HepG2 (cell line): Measurements from ENCODE around the gene FXR2. TPM values are rescaled to one million over a fixed set of nuclear protein-coding genes. Genes with fewer than 3 reads are reported as not detected.

Source experiments
- CREB1 ChIP-seq, 2 experiments: fragments of 450-650 bp in 1 of 2; IDR thresholded peaks; 2 replicates each; pipeline ENCODE4 v1.6.1; 2016 to 2017; ENCODE audit warnings: control low read depth in 1 of 2, mild to moderate bottlenecking in 1 of 2, missing compliant biosample characterization in 1 of 2, missing genetic modification characterization in 1 of 2
- GTF3A ChIP-seq: sonication (generic); formaldehyde crosslinking; conservative IDR thresholded peaks from 2 replicates; pipeline ENCODE4 v1.4.0; 2020; ENCODE audit warnings: mild to moderate bottlenecking, missing genetic modification reagents
- HOXD1 ChIP-seq: sonication (generic); formaldehyde crosslinking; IDR thresholded peaks from 2 replicates; pipeline ENCODE4 v1.5.0; 2020; ENCODE audit warnings: missing genetic modification reagents
- KAT8 ChIP-seq: IDR thresholded peaks from 2 replicates; pipeline ENCODE4 v1.6.1; 2016; ENCODE audit warnings: missing genetic modification reagents, missing compliant biosample characterization
- KLF9 ChIP-seq: IDR thresholded peaks from 2 replicates; pipeline ENCODE4 v1.6.1; 2016; ENCODE audit warnings: low read depth
- LCORL ChIP-seq, 2 experiments: fragments of 450-650 bp in 1 of 2; sonication (generic) in 1 of 2; formaldehyde crosslinking in 1 of 2; IDR thresholded peaks; 2 replicates each; pipeline versions ENCODE4 v1.5.0 to v1.6.1; 2017 to 2020; ENCODE audit warnings: antibody characterized with exemption in 1 of 2, missing genetic modification reagents in 1 of 2
- MBD4 ChIP-seq: IDR thresholded peaks from 2 replicates; pipeline ENCODE4 v1.6.1; 2012; ENCODE audit warnings: low read length, inconsistent platforms, borderline replicate concordance
- MIER3 ChIP-seq: IDR thresholded peaks from 2 replicates; pipeline ENCODE4 v1.6.1; 2016; ENCODE audit warnings: missing compliant biosample characterization, borderline replicate concordance
- NFIB ChIP-seq: sonication (generic); formaldehyde crosslinking; IDR thresholded peaks from 2 replicates; pipeline ENCODE4 v1.9.0; 2021; ENCODE audit warnings: missing genetic modification reagents, mild to moderate bottlenecking, borderline replicate concordance
- PHF5A ChIP-seq: IDR thresholded peaks from one replicate; pipeline ENCODE4 v1.6.1; 2018; ENCODE audit warnings: low read depth, missing genetic modification reagents; ENCODE audit not compliant: unreplicated experiment
- SP1 ChIP-seq, 2 experiments: fragments of 450-650 bp in 1 of 2; sonication (generic) in 1 of 2; formaldehyde crosslinking in 1 of 2; IDR thresholded peaks; 2 replicates each; pipeline versions ENCODE4 v1.4.0 to v1.6.1; 2016 to 2020; ENCODE audit warnings: missing genetic modification reagents in 1 of 2
- TAF1 ChIP-seq: sonication (generic); formaldehyde crosslinking; IDR thresholded peaks from 2 replicates; pipeline ENCODE4 v1.4.0; 2020; ENCODE audit warnings: missing genetic modification reagents
- TEF ChIP-seq: sonication (generic); formaldehyde crosslinking; IDR thresholded peaks from 2 replicates; pipeline ENCODE4 v1.5.0; 2020; ENCODE audit warnings: missing genetic modification reagents
- ZBTB20 ChIP-seq: sonication (generic); formaldehyde crosslinking; IDR thresholded peaks from 2 replicates; pipeline ENCODE4 v1.8.1; 2023; ENCODE audit warnings: missing genetic modification reagents, low read depth, mild to moderate bottlenecking, borderline replicate concordance
- ZBTB38 ChIP-seq: sonication (generic); formaldehyde crosslinking; IDR thresholded peaks from 2 replicates; pipeline ENCODE4 v1.5.1; 2020; ENCODE audit warnings: mild to moderate bottlenecking, missing genetic modification reagents
- ZNF10 ChIP-seq: sonication (generic); formaldehyde crosslinking; IDR thresholded peaks from 2 replicates; pipeline ENCODE4 v1.4.0; 2020; ENCODE audit warnings: mild to moderate bottlenecking, low read depth, missing genetic modification reagents, borderline replicate concordance
- ZNF446 ChIP-seq: sonication (generic); formaldehyde crosslinking; IDR thresholded peaks from 2 replicates; pipeline ENCODE4 v1.5.0; 2020; ENCODE audit warnings: mild to moderate bottlenecking, missing genetic modification reagents
- ZNF468 ChIP-seq: sonication (generic); formaldehyde crosslinking; IDR thresholded peaks from 2 replicates; pipeline ENCODE4 v1.8.0; 2022; ENCODE audit warnings: mild to moderate bottlenecking, moderate library complexity, missing genetic modification reagents
- ZNF496 ChIP-seq: sonication (generic); formaldehyde crosslinking; IDR thresholded peaks from 2 replicates; pipeline ENCODE4 v1.8.1; 2023; ENCODE audit warnings: mild to moderate bottlenecking, moderate library complexity, missing genetic modification reagents; ENCODE audit not compliant: insufficient replicate concordance
- ZNF7 ChIP-seq: IDR thresholded peaks from 2 replicates; pipeline ENCODE4 v1.6.1; 2016; ENCODE audit warnings: missing biosample characterization, missing genetic modification reagents
- ZNF761 ChIP-seq: sonication (generic); formaldehyde crosslinking; conservative IDR thresholded peaks from 2 replicates; pipeline ENCODE4 v1.4.0; 2020; ENCODE audit warnings: mild to moderate bottlenecking, missing genetic modification reagents
- ZNF766 ChIP-seq: sonication (generic); formaldehyde crosslinking; IDR thresholded peaks from 2 replicates; pipeline ENCODE4 v1.5.0; 2020; ENCODE audit warnings: missing genetic modification reagents, borderline replicate concordance
- ZNF781 ChIP-seq: sonication (generic); formaldehyde crosslinking; IDR thresholded peaks from 2 replicates; pipeline ENCODE4 v1.5.1; 2020; ENCODE audit warnings: borderline replicate concordance, mild to moderate bottlenecking, missing genetic modification reagents; ENCODE audit errors: not compliant biosample characterization
- ZNF816 ChIP-seq: sonication (generic); formaldehyde crosslinking; IDR thresholded peaks from 2 replicates; pipeline ENCODE4 v1.8.0; 2022; ENCODE audit warnings: missing genetic modification reagents, mild to moderate bottlenecking, borderline replicate concordance
- polyA plus RNA-seq, 8 experiments: library from polyadenylated mRNA; depleted of rRNA in 3 of 8; stranded (reverse) in 7 of 8; unstranded in 1 of 8; fragments of >200 nt; fragmentation: Illumina TruSeq in 4 of 8; extraction: Trizol in 4 of 8; gene quantifications; 2 replicates each; pipeline versions ENCODE4 v1.2.1 to v1.2.3, GENCODE V29; 2011 to 2016; ENCODE audit warnings: low read depth in 4 of 8, missing spikeins in 1 of 8, mixed read lengths in 1 of 8; ENCODE audit not compliant: insufficient read depth in 1 of 8
- total RNA-seq, 5 experiments: library from RNA; depleted of rRNA; stranded (reverse); fragments of >200 nt; fragmentation: Illumina TruSeq; extraction: Trizol; gene quantifications; 2 replicates each; pipeline ENCODE4 v1.2.3, GENCODE V29; 2016; ENCODE audit warnings: low read depth in 1 of 5
- TF ChIP-seq, protein P1 (sequence below): sonication (generic); formaldehyde crosslinking; IDR thresholded peaks from 2 replicates; pipeline ENCODE4 v1.4.0; 2020; ENCODE audit warnings: missing genetic modification reagents
- TF ChIP-seq, protein P2 (sequence below): sonication (generic); formaldehyde crosslinking; IDR thresholded peaks from 2 replicates; pipeline ENCODE4 v1.4.0; 2020; ENCODE audit warnings: mild to moderate bottlenecking, missing genetic modification reagents
- TF ChIP-seq, protein P3 (sequence below): IDR thresholded peaks from 2 replicates; pipeline ENCODE4 v1.6.1; 2016; ENCODE audit warnings: missing compliant biosample characterization, missing genetic modification reagents, borderline replicate concordance

The FXR2 gene
- total and polyA plus RNA-seq, 2 of the 13 experiments (the other 11 are each of a cell fraction or from before 2014, with no cell fraction given), result 20.9 to 24.4 TPM

GRCh38 chr17:7561589-7562207, 53.0 kb downstream of the FXR2 start, which contains the start of gene SENP3 (continued):
- TF ChIP-seq, protein P1, sequence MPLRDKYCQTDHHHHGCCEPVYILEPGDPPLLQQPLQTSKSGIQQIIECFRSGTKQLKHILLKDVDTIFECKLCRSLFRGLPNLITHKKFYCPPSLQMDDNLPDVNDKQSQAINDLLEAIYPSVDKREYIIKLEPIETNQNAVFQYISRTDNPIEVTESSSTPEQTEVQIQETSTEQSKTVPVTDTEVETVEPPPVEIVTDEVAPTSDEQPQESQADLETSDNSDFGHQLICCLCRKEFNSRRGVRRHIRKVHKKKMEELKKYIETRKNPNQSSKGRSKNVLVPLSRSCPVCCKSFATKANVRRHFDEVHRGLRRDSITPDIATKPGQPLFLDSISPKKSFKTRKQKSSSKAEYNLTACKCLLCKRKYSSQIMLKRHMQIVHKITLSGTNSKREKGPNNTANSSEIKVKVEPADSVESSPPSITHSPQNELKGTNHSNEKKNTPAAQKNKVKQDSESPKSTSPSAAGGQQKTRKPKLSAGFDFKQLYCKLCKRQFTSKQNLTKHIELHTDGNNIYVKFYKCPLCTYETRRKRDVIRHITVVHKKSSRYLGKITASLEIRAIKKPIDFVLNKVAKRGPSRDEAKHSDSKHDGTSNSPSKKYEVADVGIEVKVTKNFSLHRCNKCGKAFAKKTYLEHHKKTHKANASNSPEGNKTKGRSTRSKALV (CRISPR knock-in tag), result no peak
- TF ChIP-seq ZNF7 (CRISPR knock-in tag) (no peak), ZNF446 (no peak), KAT8 (CRISPR knock-in tag) (peak; percentile 86), TAF1 (CRISPR knock-in tag) (peak; percentile 58; the same call in 1 of the 2 replicates), KLF9 (CRISPR knock-in tag) (no peak), GTF3A (no peak; the same call in 1 of the 2 replicates), HOXD1 (CRISPR knock-in tag) (no peak), ZNF766 (CRISPR knock-in tag) (no peak), SP1 (IDR thresholded peaks at IDR 0.05) (no peak), SP1 (CRISPR knock-in tag; IDR thresholded peaks at IDR 0.05) (peak; percentile 21), ZNF781 (CRISPR knock-in tag) (no peak), PHF5A (CRISPR knock-in tag) (peak; percentile 6), ZNF496 (CRISPR knock-in tag) (no peak), ZNF761 (CRISPR knock-in tag) (peak; percentile 90), MIER3 (CRISPR knock-in tag) (no peak), NFIB (CRISPR knock-in tag) (no peak), TEF (no peak), MBD4 (no peak), ZNF816 (CRISPR knock-in tag) (no peak), CREB1 (IDR thresholded peaks at IDR 0.05) (peak; percentile 90), CREB1 (CRISPR knock-in tag; IDR thresholded peaks at IDR 0.05) (peak; percentile 92), LCORL (IDR thresholded peaks at IDR 0.05) (no peak), LCORL (CRISPR knock-in tag; IDR thresholded peaks at IDR 0.05) (no peak), ZNF468 (CRISPR knock-in tag) (no peak; the same call in 1 of the 2 replicates), ZBTB20 (CRISPR knock-in tag) (no peak), ZBTB38 (CRISPR knock-in tag) (no peak), ZNF10 (CRISPR knock-in tag) (no peak)
- TF ChIP-seq, protein P2, sequence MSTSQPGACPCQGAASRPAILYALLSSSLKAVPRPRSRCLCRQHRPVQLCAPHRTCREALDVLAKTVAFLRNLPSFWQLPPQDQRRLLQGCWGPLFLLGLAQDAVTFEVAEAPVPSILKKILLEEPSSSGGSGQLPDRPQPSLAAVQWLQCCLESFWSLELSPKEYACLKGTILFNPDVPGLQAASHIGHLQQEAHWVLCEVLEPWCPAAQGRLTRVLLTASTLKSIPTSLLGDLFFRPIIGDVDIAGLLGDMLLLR (CRISPR knock-in tag), result no peak
- TF ChIP-seq, protein P3, sequence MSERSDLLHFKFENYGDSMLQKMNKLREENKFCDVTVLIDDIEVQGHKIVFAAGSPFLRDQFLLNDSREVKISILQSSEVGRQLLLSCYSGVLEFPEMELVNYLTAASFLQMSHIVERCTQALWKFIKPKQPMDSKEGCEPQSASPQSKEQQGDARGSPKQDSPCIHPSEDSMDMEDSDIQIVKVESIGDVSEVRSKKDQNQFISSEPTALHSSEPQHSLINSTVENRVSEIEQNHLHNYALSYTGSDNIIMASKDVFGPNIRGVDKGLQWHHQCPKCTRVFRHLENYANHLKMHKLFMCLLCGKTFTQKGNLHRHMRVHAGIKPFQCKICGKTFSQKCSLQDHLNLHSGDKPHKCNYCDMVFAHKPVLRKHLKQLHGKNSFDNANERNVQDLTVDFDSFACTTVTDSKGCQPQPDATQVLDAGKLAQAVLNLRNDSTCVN, result 0 out of 2 replicates have a peak, but pooled peaks have one; percentile 8
